HG02840 (cell line): ENCODE results near the gene NDUFS5.
"Not testable (repeated sequence)": the region's sequence is repeated elsewhere in the genome, so short reads cannot be mapped to it uniquely, and the experiment has no call there.

ENCODE experiments used
- ATAC-seq: cut with Tn5 transposase; IDR thresholded peaks from one replicate; pipeline ENCODE4 v1.9.1; 2021; ENCODE audit warnings: mild to moderate bottlenecking, moderate library complexity, moderate number of reproducible peaks; ENCODE audit not compliant: unreplicated experiment, low FRiP score

The NDUFS5 gene

GRCh38 chr1:39026051-39026865, at the start of gene NDUFS5:
Gene NDUFS5, plus strand, starts transcription at chr1:39026350. Its CDS starts 2,375 bp downstream, at chr1:39028725.
- ATAC-seq = peak; percentile 67

- not testable (repeated sequence) for ATAC-seq
Observed at GRCh38 chr1:38977399-38978244, 48.5 kb upstream of the NDUFS5 start.

- not testable (repeated sequence) for ATAC-seq
Observed at GRCh38 chr1:38978245-38978542, 48.0 kb upstream of the NDUFS5 start.

- ATAC-seq = not testable (repeated sequence)
Observed at GRCh38 chr1:38979380-38979779, 46.8 kb upstream of the NDUFS5 start.

- no peak for ATAC-seq
Observed at GRCh38 chr1:38989979-38990378, 36.2 kb upstream of the NDUFS5 start.

- no peak for ATAC-seq
Observed at GRCh38 chr1:38990386-38990737, 35.8 kb upstream of the NDUFS5 start.

GRCh38 chr1:38990738-38991637, 35.2 kb upstream of the NDUFS5 start, which contains the start of gene AKIRIN1:
Gene AKIRIN1, plus strand, starts transcription at chr1:38991276. Its CDS starts 105 bp downstream, at chr1:38991381.
- peak; percentile 95 for ATAC-seq

- peak; percentile 9 for ATAC-seq
Observed at GRCh38 chr1:38991638-38992411, 34.3 kb upstream of the NDUFS5 start.

- ATAC-seq = no peak
Observed at GRCh38 chr1:38992412-38993111, 33.6 kb upstream of the NDUFS5 start.

- no peak for ATAC-seq
Observed at GRCh38 chr1:38994196-38994595, 32.0 kb upstream of the NDUFS5 start.

- no peak for ATAC-seq
Observed at GRCh38 chr1:38997034-38997900, 28.9 kb upstream of the NDUFS5 start.

- no peak for ATAC-seq
Observed at GRCh38 chr1:38997901-38998190, 28.3 kb upstream of the NDUFS5 start.

GRCh38 chr1:39001516-39002421, 24.4 kb upstream of the NDUFS5 start:
- no peak for ATAC-seq

GRCh38 chr1:39003281-39003680, 22.9 kb upstream of the NDUFS5 start:
- ATAC-seq = no peak

- no peak for ATAC-seq
Observed at GRCh38 chr1:39003794-39004193, 22.4 kb upstream of the NDUFS5 start.

- no peak for ATAC-seq
Observed at GRCh38 chr1:39006287-39006686, 19.9 kb upstream of the NDUFS5 start.
